H9 (cell line): Measurements from ENCODE around the gene STAMBPL1. TPM values are rescaled to one million over a fixed set of nuclear protein-coding genes. Genes with fewer than 3 reads are reported as not detected.

Source experiments
- DNase-seq: peaks from one replicate; pipeline ENCODE4 v3.0.0-alpha.2; 2017
- H2AFZ ChIP-seq: one replicate; pipeline ENCODE4 v1.6.1; 2013; ENCODE audit warnings: mild to moderate bottlenecking, low read length, control low read depth, moderate library complexity
- H2AK5ac ChIP-seq: 2 replicates; pipeline ENCODE4 v1.6.1; 2013; ENCODE audit warnings: low read length, control low read depth, mixed read lengths; ENCODE audit not compliant: insufficient read length
- H2BK120ac ChIP-seq: one replicate; pipeline ENCODE4 v1.6.1; 2013; ENCODE audit warnings: low read depth, mild to moderate bottlenecking, low read length, control low read depth, inconsistent platforms; ENCODE audit not compliant: poor library complexity, severe bottlenecking
- H2BK12ac ChIP-seq: 2 replicates; pipeline ENCODE4 v1.6.1; 2013; ENCODE audit warnings: low read length, control low read depth, mixed read lengths, low read depth; ENCODE audit not compliant: insufficient read length
- H2BK15ac ChIP-seq: 2 replicates; pipeline ENCODE4 v1.6.1; 2013; ENCODE audit warnings: low read depth, low read length, control low read depth
- H2BK20ac ChIP-seq: one replicate; pipeline ENCODE4 v1.6.1; 2013; ENCODE audit warnings: low read depth, mild to moderate bottlenecking, low read length, control low read depth, inconsistent platforms; ENCODE audit not compliant: poor library complexity, severe bottlenecking
- H2BK5ac ChIP-seq: 2 replicates; pipeline ENCODE4 v1.6.1; 2013; ENCODE audit warnings: low read length, control low read depth, mixed read lengths; ENCODE audit not compliant: insufficient read length
- H3K14ac ChIP-seq: 2 replicates; pipeline ENCODE4 v1.6.1; 2013; ENCODE audit warnings: low read length, control low read depth; ENCODE audit not compliant: insufficient read depth
- H3K18ac ChIP-seq: 2 replicates; pipeline ENCODE4 v1.6.1; 2013; ENCODE audit warnings: low read depth, mild to moderate bottlenecking, mixed read lengths, low read length, control low read depth; ENCODE audit not compliant: insufficient read length
- H3K23ac ChIP-seq: 2 replicates; pipeline ENCODE4 v1.6.1; 2013; ENCODE audit warnings: low read length, control low read depth, mixed read lengths, low read depth; ENCODE audit not compliant: insufficient read length
- H3K23me2 ChIP-seq: 2 replicates; pipeline ENCODE4 v1.6.1; 2013; ENCODE audit warnings: low read depth, mild to moderate bottlenecking, mixed read lengths, low read length, control low read depth; ENCODE audit not compliant: insufficient read length, poor library complexity, severe bottlenecking
- H3K27ac ChIP-seq: 2 replicates; pipeline ENCODE4 v1.5.1; 2013; ENCODE audit warnings: low read length, control low read depth, mixed read lengths, low read depth; ENCODE audit not compliant: insufficient read length
- H3K27me3 ChIP-seq: 2 replicates; pipeline ENCODE4 v1.6.1; 2013; ENCODE audit warnings: low read length, control low read depth, inconsistent platforms; ENCODE audit not compliant: insufficient read depth
- H3K4ac ChIP-seq: 2 replicates; pipeline ENCODE4 v1.6.1; 2013; ENCODE audit warnings: low read depth, mild to moderate bottlenecking, control low read depth, inconsistent platforms, low read length, moderate library complexity
- H3K4me1 ChIP-seq: 2 replicates; pipeline ENCODE4 v1.6.1; 2013; ENCODE audit warnings: low read length, control low read depth, inconsistent platforms; ENCODE audit not compliant: insufficient read depth
- H3K4me2 ChIP-seq: 2 replicates; pipeline ENCODE4 v1.6.1; 2013; ENCODE audit warnings: low read length, control low read depth, mixed read lengths; ENCODE audit not compliant: insufficient read length, insufficient read depth
- H3K56ac ChIP-seq: 2 replicates; pipeline ENCODE4 v1.6.1; 2013; ENCODE audit warnings: low read depth, mild to moderate bottlenecking, mixed read lengths, low read length, control low read depth; ENCODE audit not compliant: insufficient read length
- H3K79me1 ChIP-seq: 2 replicates; pipeline ENCODE4 v1.6.1; 2013; ENCODE audit warnings: low read depth, mild to moderate bottlenecking, moderate library complexity, low read length, control low read depth, inconsistent platforms; ENCODE audit not compliant: insufficient read depth, poor library complexity, severe bottlenecking
- H3K79me2 ChIP-seq: 2 replicates; pipeline ENCODE4 v1.6.1; 2013; ENCODE audit warnings: low read length, control low read depth, inconsistent platforms; ENCODE audit not compliant: insufficient read depth
- H3K9ac ChIP-seq: 2 replicates; pipeline ENCODE4 v1.6.1; 2013; ENCODE audit warnings: low read length, control low read depth, mixed read lengths; ENCODE audit not compliant: insufficient read length; ENCODE audit errors: extremely low read depth
- H3K9me3 ChIP-seq: one replicate; pipeline ENCODE4 v1.6.1; 2013; ENCODE audit warnings: low read depth, low read length, inconsistent platforms; ENCODE audit not compliant: control insufficient read depth
- H3T11ph ChIP-seq: one replicate; pipeline ENCODE4 v1.6.1; 2013; ENCODE audit warnings: mild to moderate bottlenecking, low read length, control low read depth, inconsistent platforms
- H4K20me1 ChIP-seq: one replicate; pipeline ENCODE4 v1.6.1; 2013; ENCODE audit not compliant: control insufficient read depth, insufficient read length, insufficient read depth
- H4K5ac ChIP-seq: 2 replicates; pipeline ENCODE4 v1.6.1; 2013; ENCODE audit warnings: low read depth, mild to moderate bottlenecking, mixed read lengths, low read length, control low read depth; ENCODE audit not compliant: insufficient read length
- H4K8ac ChIP-seq: replicated peaks from 2 replicates; pipeline ENCODE4 v1.6.1; 2013; ENCODE audit warnings: low read length, control low read depth, mixed read lengths, low read depth; ENCODE audit not compliant: insufficient read length
- H4K91ac ChIP-seq: 2 replicates; pipeline ENCODE4 v1.6.1; 2013; ENCODE audit warnings: low read depth, mild to moderate bottlenecking, moderate library complexity, mixed read lengths, low read length, control low read depth; ENCODE audit not compliant: insufficient read length
- H3K27ac Mint-ChIP-seq, 3 experiments: 2 replicates in 2 of 3; 3 replicates in 1 of 3; pipeline ENCODE4 v1.8.0; 2020 to 2021; ENCODE audit warnings: mixed read lengths in 3 of 3, mild to moderate bottlenecking in 1 of 3, moderate library complexity in 1 of 3
- H3K27me3 Mint-ChIP-seq: 2 replicates; pipeline ENCODE4 v1.8.0; 2021; ENCODE audit warnings: low read depth, mild to moderate bottlenecking, moderate library complexity, mixed read lengths
- H3K36me3 Mint-ChIP-seq, 3 experiments: 2 replicates in 2 of 3; 3 replicates in 1 of 3; pipeline ENCODE4 v1.8.0; 2020 to 2021; ENCODE audit warnings: low read depth in 3 of 3, mixed read lengths in 3 of 3; ENCODE audit not compliant: insufficient read depth in 1 of 3
- H3K4me1 Mint-ChIP-seq, 2 experiments: 2 replicates each; pipeline ENCODE4 v1.8.0; 2020; ENCODE audit warnings: mixed read lengths in 2 of 2
- H3K4me3 Mint-ChIP-seq, 2 experiments: 2 replicates in 1 of 2; 3 replicates in 1 of 2; pipeline ENCODE4 v1.8.0; 2020 to 2021; ENCODE audit warnings: mild to moderate bottlenecking in 2 of 2, mixed read lengths in 2 of 2, moderate library complexity in 1 of 2
- H3K9me3 Mint-ChIP-seq, 2 experiments: 2 replicates in 1 of 2; 3 replicates in 1 of 2; pipeline ENCODE4 v1.8.0; 2020; ENCODE audit warnings: mild to moderate bottlenecking in 2 of 2, mixed read lengths in 2 of 2, moderate library complexity in 1 of 2
- WGBS: extraction: QIAGEN DNeasy Blood & Tissue Kit; methylation state at CpG from one replicate; pipeline ENCODE4 v1.1.7; 2013; ENCODE audit warnings: missing lambda C conversion rate, low lambda C conversion rate, mixed read lengths; ENCODE audit not compliant: insufficient read length; ENCODE audit errors: extremely low coverage; 5-methylcytosine and 5-hydroxymethylcytosine counted together
- total RNA-seq: library from RNA; stranded (reverse); gene quantifications from 2 replicates; pipeline ENCODE4 v1.2.1, GENCODE V29; 2021
- TF ChIP-seq, protein P1 (sequence below): fragments of 200-600 bp; sonication (generic); conservative IDR thresholded peaks from 3 replicates; pipeline ENCODE4 v1.8.0; 2021; ENCODE audit warnings: antibody characterized with exemption, mild to moderate bottlenecking

Gene STAMBPL1
- total RNA-seq, 1 experiment from 2014 or later, result 3.2 TPM

GRCh38 chr10:88944813-88945212, 64.8 kb downstream of the STAMBPL1 start:
- Histone ChIP-seq H3K27ac (no peak overlapping the region), H3K9ac (no peak overlapping the region), H3K23ac (no peak overlapping the region), H3K9me3 (no peaks in the 10 kb centered on the region), H2BK20ac (no peak overlapping the region), H3K79me1 (no peaks in the 10 kb centered on the region), H3K27me3 (no peaks in the 10 kb centered on the region), H3K23me2 (no peaks in the 10 kb centered on the region), H3K79me2 (no peaks in the 10 kb centered on the region), H4K20me1 (no peaks in the 10 kb centered on the region), H3K4me1 (no peaks in the 10 kb centered on the region), H3K14ac (no peak overlapping the region), H2AFZ (no peak overlapping the region), H3K4me2 (no peak overlapping the region), H2BK5ac (no peak overlapping the region), H4K5ac (no peak overlapping the region), H4K8ac (no peak overlapping the region), H2BK12ac (no peak overlapping the region), H2BK15ac (no peak overlapping the region), H2AK5ac (no peak overlapping the region), H3T11ph (no peak overlapping the region), H2BK120ac (no peak overlapping the region), H3K56ac (no peak overlapping the region), H3K18ac (no peak overlapping the region), H4K91ac (no peak overlapping the region), H3K4ac (no peak overlapping the region)
- H3K4me1 Mint-ChIP-seq, result no peaks in the 10 kb centered on the region
- no CpG with 5 or more reads among the region's 3 CpGs for WGBS
- H3K27ac Mint-ChIP-seq, result no peak overlapping the region
- H3K36me3 Mint-ChIP-seq, result no peaks in the 10 kb centered on the region
- H3K27me3 Mint-ChIP-seq, result no peaks in the 10 kb centered on the region
- DNase-seq, result no peak
- no peaks in the 10 kb centered on the region for H3K9me3 Mint-ChIP-seq
- TF ChIP-seq, protein P1, sequence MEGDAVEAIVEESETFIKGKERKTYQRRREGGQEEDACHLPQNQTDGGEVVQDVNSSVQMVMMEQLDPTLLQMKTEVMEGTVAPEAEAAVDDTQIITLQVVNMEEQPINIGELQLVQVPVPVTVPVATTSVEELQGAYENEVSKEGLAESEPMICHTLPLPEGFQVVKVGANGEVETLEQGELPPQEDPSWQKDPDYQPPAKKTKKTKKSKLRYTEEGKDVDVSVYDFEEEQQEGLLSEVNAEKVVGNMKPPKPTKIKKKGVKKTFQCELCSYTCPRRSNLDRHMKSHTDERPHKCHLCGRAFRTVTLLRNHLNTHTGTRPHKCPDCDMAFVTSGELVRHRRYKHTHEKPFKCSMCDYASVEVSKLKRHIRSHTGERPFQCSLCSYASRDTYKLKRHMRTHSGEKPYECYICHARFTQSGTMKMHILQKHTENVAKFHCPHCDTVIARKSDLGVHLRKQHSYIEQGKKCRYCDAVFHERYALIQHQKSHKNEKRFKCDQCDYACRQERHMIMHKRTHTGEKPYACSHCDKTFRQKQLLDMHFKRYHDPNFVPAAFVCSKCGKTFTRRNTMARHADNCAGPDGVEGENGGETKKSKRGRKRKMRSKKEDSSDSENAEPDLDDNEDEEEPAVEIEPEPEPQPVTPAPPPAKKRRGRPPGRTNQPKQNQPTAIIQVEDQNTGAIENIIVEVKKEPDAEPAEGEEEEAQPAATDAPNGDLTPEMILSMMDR, result no peak
- H3K4me3 Mint-ChIP-seq, result no peak overlapping the region
